HK-2 (cell line): ENCODE measurements around the gene PSTPIP1.

Experiments
- DNase-seq: peaks from one replicate; pipeline ENCODE4 v3.0.0-alpha.2; 2018; ENCODE audit not compliant: unreplicated experiment

PSTPIP1 gene

GRCh38 chr15:77070180-77070494 lies 75.2 kb downstream of the PSTPIP1 start:
- DNase-seq = no peak

- peak; percentile 86 for DNase-seq
Observed at GRCh38 chr15:77070495-77071304, 75.8 kb downstream of the PSTPIP1 start, which contains the start of gene TSPAN3. TSPAN3 (minus strand) TSS chr15:77071109; CDS start chr15:77070954, 155 bp downstream.

- DNase-seq = no peak
Observed at GRCh38 chr15:77071305-77072223, 76.6 kb downstream of the PSTPIP1 start.

GRCh38 chr15:77074350-77074749 lies 79.4 kb downstream of the PSTPIP1 start:
- no peak for DNase-seq

GRCh38 chr15:77075528-77075927 lies 80.6 kb downstream of the PSTPIP1 start:
- DNase-seq = no peak

- no peak for DNase-seq
Observed at GRCh38 chr15:77076323-77076915, 81.5 kb downstream of the PSTPIP1 start.

GRCh38 chr15:77081971-77082370 lies 87.0 kb downstream of the PSTPIP1 start:
- no peak for DNase-seq

- DNase-seq = peak; percentile 55
Observed at GRCh38 chr15:77083381-77084160, 88.6 kb downstream of the PSTPIP1 start.

- no peak for DNase-seq
Observed at GRCh38 chr15:77084436-77084835, 89.5 kb downstream of the PSTPIP1 start.

- no peak for DNase-seq
Observed at GRCh38 chr15:77085297-77085696, 90.4 kb downstream of the PSTPIP1 start.
